IMR-90 (cell line): ENCODE results near the gene MICALL2. TPM values are rescaled to one million over a fixed set of nuclear protein-coding genes. Genes with fewer than 3 reads are reported as not detected.

Source experiments
- ATAC-seq: fragments of 200-7000 bp; cut with Tn5 transposase; 2 replicates; pipeline ENCODE4 v1.9.1; 2020; ENCODE audit warnings: low read depth, mild to moderate bottlenecking, moderate library complexity
- BruUV-seq: library from RNA; stranded (reverse); fragments of 400-500 nt; replicated peaks from 2 replicates; lab custom pipeline; 2021; lab: Mats Ljungman, UMichigan
- CTCF ChIA-PET: fragments of 300-600 bp; formaldehyde crosslinking; extraction: SDS; loops from one replicate; lab custom pipeline; 2021; ENCODE audit warnings: antibody characterized with exemption; lab: Yijun Ruan, JAX
- POLR2A ChIA-PET: fragments of 300-600 bp; sonication (Branson Sonifier 250); formaldehyde crosslinking; loops from one replicate; lab custom pipeline; 2022; ENCODE audit warnings: antibody characterized with exemption; ENCODE audit not compliant: unreplicated experiment; lab: Charles Lee
- DNase-seq: peaks from one replicate; pipeline ENCODE4 v3.0.0; 2013
- H2AFZ ChIP-seq: replicated peaks from 2 replicates; pipeline ENCODE3; 2013; ENCODE audit warnings: low read length, mild to moderate bottlenecking; ENCODE audit not compliant: poor library complexity
- H2AK5ac ChIP-seq: 2 replicates; pipeline ENCODE4 v1.6.1; 2013; ENCODE audit warnings: low read depth, low read length, inconsistent platforms
- H2AK9ac ChIP-seq: replicated peaks from 2 replicates; pipeline ENCODE3; 2013; ENCODE audit warnings: mild to moderate bottlenecking, low read depth, low read length, moderate library complexity; ENCODE audit not compliant: poor library complexity
- H2BK120ac ChIP-seq: 2 replicates; pipeline ENCODE4 v1.6.1; 2013; ENCODE audit warnings: low read depth, low read length, inconsistent platforms
- H2BK15ac ChIP-seq: 3 replicates; pipeline ENCODE4 v1.6.1; 2013; ENCODE audit warnings: low read depth, low read length, inconsistent platforms
- H2BK20ac ChIP-seq: 2 replicates; pipeline ENCODE4 v1.6.1; 2013; ENCODE audit warnings: low read depth, mild to moderate bottlenecking, inconsistent platforms, low read length, moderate library complexity
- H2BK5ac ChIP-seq: 2 replicates; pipeline ENCODE4 v1.6.1; 2013; ENCODE audit warnings: mild to moderate bottlenecking, low read depth, low read length, inconsistent platforms; ENCODE audit not compliant: poor library complexity, severe bottlenecking
- H3K14ac ChIP-seq: replicated peaks from 2 replicates; pipeline ENCODE4 v1.6.1; 2013; ENCODE audit warnings: low read depth, low read length, inconsistent platforms
- H3K18ac ChIP-seq: 2 replicates; pipeline ENCODE4 v1.6.1; 2013; ENCODE audit warnings: low read depth, low read length, control low read depth
- H3K23ac ChIP-seq: 2 replicates; pipeline ENCODE4 v1.6.1; 2013; ENCODE audit warnings: low read depth, low read length, inconsistent platforms
- H3K27ac ChIP-seq: 2 replicates; pipeline ENCODE4 v1.5.1; 2013; ENCODE audit warnings: mild to moderate bottlenecking, control low read depth, low read length; ENCODE audit not compliant: insufficient read depth
- H3K27me3 ChIP-seq: 2 replicates; pipeline ENCODE4 v1.6.1; 2013; ENCODE audit warnings: low read length; ENCODE audit not compliant: control insufficient read depth, insufficient read depth
- H3K36me3 ChIP-seq: 2 replicates; pipeline ENCODE4 v1.6.1; 2013; ENCODE audit warnings: low read length, mixed read lengths; ENCODE audit not compliant: control insufficient read depth, insufficient read depth
- H3K4ac ChIP-seq: 2 replicates; pipeline ENCODE4 v1.6.1; 2013; ENCODE audit warnings: low read depth, low read length, inconsistent platforms
- H3K4me1 ChIP-seq: 2 replicates; pipeline ENCODE4 v1.6.1; 2013; ENCODE audit warnings: low read length, mixed read lengths; ENCODE audit not compliant: control insufficient read depth, insufficient read depth
- H3K4me2 ChIP-seq: 2 replicates; pipeline ENCODE4 v1.6.1; 2013; ENCODE audit warnings: low read depth, mild to moderate bottlenecking, control low read depth, low read length, moderate library complexity
- H3K4me3 ChIP-seq: 2 replicates; pipeline ENCODE4 v1.5.1; 2013; ENCODE audit warnings: low read depth, mild to moderate bottlenecking, control low read depth, low read length, moderate library complexity; ENCODE audit not compliant: insufficient read depth
- H3K56ac ChIP-seq: 2 replicates; pipeline ENCODE4 v1.6.1; 2013; ENCODE audit warnings: low read length, inconsistent platforms; ENCODE audit not compliant: insufficient read depth; ENCODE audit errors: extremely low read depth
- H3K79me1 ChIP-seq, 2 experiments: 2 replicates each; pipeline ENCODE4 v1.6.1; 2013; ENCODE audit warnings: low read length in 2 of 2, inconsistent platforms in 1 of 2, low read depth in 1 of 2
- H3K9ac ChIP-seq: 2 replicates; pipeline ENCODE4 v1.6.1; 2013; ENCODE audit warnings: low read depth, low read length, control low read depth
- H3K9me1 ChIP-seq: 2 replicates; pipeline ENCODE4 v1.6.1; 2013; ENCODE audit warnings: low read length, inconsistent platforms; ENCODE audit not compliant: insufficient read depth
- H3K9me3 ChIP-seq: 2 replicates; pipeline ENCODE4 v1.6.1; 2013; ENCODE audit warnings: low read length; ENCODE audit not compliant: control insufficient read depth, insufficient read depth
- H4K20me1 ChIP-seq: 2 replicates; pipeline ENCODE4 v1.6.1; 2013; ENCODE audit warnings: low read length, inconsistent platforms; ENCODE audit not compliant: insufficient read depth
- H4K5ac ChIP-seq: 2 replicates; pipeline ENCODE4 v1.6.1; 2013; ENCODE audit warnings: mild to moderate bottlenecking, low read depth, low read length, control low read depth
- H4K8ac ChIP-seq, 2 experiments: 2 replicates each; pipeline ENCODE4 v1.6.1; 2013; ENCODE audit warnings: low read depth in 2 of 2, low read length in 2 of 2, control low read depth in 1 of 2, inconsistent platforms in 1 of 2
- H4K91ac ChIP-seq: 2 replicates; pipeline ENCODE4 v1.6.1; 2013; ENCODE audit warnings: low read depth, low read length, inconsistent platforms; ENCODE audit not compliant: insufficient read depth
- BHLHE40 ChIP-seq: fragments of 150-350 bp; IDR thresholded peaks from 2 replicates; pipeline ENCODE4 v1.6.1; 2016; ENCODE audit warnings: mild to moderate bottlenecking, low read depth, low read length
- CEBPB ChIP-seq: IDR thresholded peaks from 2 replicates; pipeline ENCODE4 v1.6.1; 2012; ENCODE audit warnings: low read depth, low read length, improper control_type of control experiment
- CHD1 ChIP-seq: IDR thresholded peaks from 2 replicates; pipeline ENCODE4 v1.6.1; 2012; ENCODE audit warnings: low read depth, low read length, improper control_type of control experiment
- CTCF ChIP-seq: conservative IDR thresholded peaks from 2 replicates; pipeline ENCODE4 v1.5.1; 2012; ENCODE audit warnings: mild to moderate bottlenecking, low read depth, low read length, improper control_type of control experiment
- ELK1 ChIP-seq: fragments of 150-350 bp; IDR thresholded peaks from 2 replicates; pipeline ENCODE4 v1.6.1; 2016; ENCODE audit warnings: low read depth, mild to moderate bottlenecking, low read length, moderate library complexity, borderline replicate concordance
- FOS ChIP-seq: fragments of 150-350 bp; IDR thresholded peaks from 2 replicates; pipeline ENCODE4 v1.6.1; 2016; ENCODE audit warnings: low read depth, low read length
- MAFK ChIP-seq: IDR thresholded peaks from 2 replicates; pipeline ENCODE4 v1.6.1; 2012; ENCODE audit warnings: low read depth, low read length, improper control_type of control experiment
- MAZ ChIP-seq: IDR thresholded peaks from 2 replicates; pipeline ENCODE4 v1.6.1; 2012; ENCODE audit warnings: low read depth, mild to moderate bottlenecking, low read length, improper control_type of control experiment, moderate library complexity, borderline replicate concordance
- MXI1 ChIP-seq: IDR thresholded peaks from 2 replicates; pipeline ENCODE4 v1.6.1; 2012; ENCODE audit warnings: low read depth, mild to moderate bottlenecking, low read length, moderate library complexity, borderline replicate concordance
- NFE2L2 ChIP-seq: fragments of 150-350 bp; IDR thresholded peaks from 2 replicates; pipeline ENCODE4 v1.6.1; 2016; ENCODE audit warnings: low read depth, mild to moderate bottlenecking, low read length
- POLR2A ChIP-seq: IDR thresholded peaks from 2 replicates; pipeline ENCODE4 v1.6.1; 2012; ENCODE audit warnings: mild to moderate bottlenecking, low read depth, low read length
- RAD21 ChIP-seq: IDR thresholded peaks from 2 replicates; pipeline ENCODE4 v1.6.1; 2012; ENCODE audit warnings: low read length, improper control_type of control experiment
- RCOR1 ChIP-seq: IDR thresholded peaks from 2 replicates; pipeline ENCODE4 v1.6.1; 2012; ENCODE audit warnings: mild to moderate bottlenecking, low read length, improper control_type of control experiment; ENCODE audit not compliant: insufficient replicate concordance
- RFX5 ChIP-seq: IDR thresholded peaks from 2 replicates; pipeline ENCODE4 v1.8.0; 2012; ENCODE audit warnings: low read depth, mild to moderate bottlenecking, low read length, moderate library complexity
- SMC3 ChIP-seq: fragments of 150-350 bp; IDR thresholded peaks from 2 replicates; pipeline ENCODE4 v1.6.1; 2016; ENCODE audit warnings: low read depth, mild to moderate bottlenecking, antibody characterized with exemption, low read length, moderate library complexity
- USF2 ChIP-seq: fragments of 150-350 bp; IDR thresholded peaks from 2 replicates; pipeline ENCODE4 v1.6.1; 2017; ENCODE audit warnings: mild to moderate bottlenecking, antibody characterized with exemption, low read length, low read depth
- WGBS, 2 experiments: methylation state at CpG; one replicate each; pipeline versions ENCODE4 v1.1.5 to v1.1.7; 2013; ENCODE audit warnings: missing lambda C conversion rate in 2 of 2; ENCODE audit not compliant: insufficient read length in 1 of 2; ENCODE audit errors: extremely low coverage in 2 of 2; 5-methylcytosine and 5-hydroxymethylcytosine counted together
- dilution Hi-C: fragments of 300-500 bp; cut with HindIII; formaldehyde crosslinking; loops from one replicate; pipeline ENCODE4 v1.14.3; 2018; ENCODE audit warnings: low sequenced_read_pairs; ENCODE audit not compliant: unreplicated experiment
- in situ Hi-C: fragments of 300-500 bp; cut with MboI; formaldehyde crosslinking; loops from 3 replicates; pipeline ENCODE4 v1.14.3; 2019; ENCODE audit warnings: low sequenced_read_pairs, inconsistent platforms, mixed read lengths
- intact Hi-C: fragments of 100-400 bp; cut with micrococcal nuclease; formaldehyde crosslinking; loops from 2 replicates; pipeline ENCODE4 v1.10.0; 2022
- polyA plus RNA-seq, 3 experiments: library from polyadenylated mRNA; depleted of rRNA; stranded (reverse); fragments of >200 nt; gene quantifications; 2 replicates each; pipeline ENCODE4 v1.2.3, GENCODE V29; 2012; ENCODE audit warnings: low replicate concordance in 1 of 3
- total RNA-seq: library from RNA; depleted of rRNA; stranded (reverse); fragments of >200 nt; gene quantifications from 2 replicates; pipeline ENCODE4 v1.2.3, GENCODE V29; 2012

Gene MICALL2
- total and polyA plus RNA-seq, 2 of the 4 experiments (the other 2 are of a cell fraction), result 6.6 to 34.1 TPM

GRCh38 chr7:1402110-1402790, 57.0 kb downstream of the MICALL2 start:
- DNase-seq (no peak), ATAC-seq (no peak)
- Histone ChIP-seq H4K91ac (no peak overlapping the region), H2AK9ac (peak overlapping the region; percentile 16), H2BK120ac (no peak overlapping the region), H3K9ac (no peak overlapping the region), H4K20me1 (no peaks in the 10 kb centered on the region), H3K56ac (no peak overlapping the region), H3K18ac (no peak overlapping the region), H3K27me3 (peaks cover 66% of the 10 kb centered on the region), H3K27ac (no peak overlapping the region), H4K8ac (no peak overlapping the region), H3K4me3 (no peak overlapping the region), H2BK15ac (no peak overlapping the region), H3K23ac (no peak overlapping the region; the same call in 1 of the 2 replicates), H3K14ac (no peak overlapping the region), H3K9me1 (no peaks in the 10 kb centered on the region), H2BK20ac (no peak overlapping the region), H2AK5ac (no peak overlapping the region), H2BK5ac (no peak overlapping the region), H3K36me3 (no peaks in the 10 kb centered on the region), H4K5ac (no peak overlapping the region), H3K4me1 (no peaks in the 10 kb centered on the region), H3K79me1 (no peaks in the 10 kb centered on the region), H3K4me2 (no peak overlapping the region), H2AFZ (no peak overlapping the region), H3K9me3 (peaks cover 13% of the 10 kb centered on the region), H3K4ac (no peak overlapping the region)
- POLR2A ChIA-PET, result no interaction called here
- dilution Hi-C loops, result no loop called here
- in situ Hi-C loops, result no loop called here
- WGBS, 2 experiments, result 96% methylated on average over 4 of the region's 12 CpGs; no CpG with 5 or more reads in 1 of the 2 experiments
- no peak for TF ChIP-seq MAZ
- TF ChIP-seq RAD21, result no peak
- TF ChIP-seq POLR2A, result no peak
- no peak for TF ChIP-seq RFX5
- TF ChIP-seq FOS, result no peak
- TF ChIP-seq RCOR1, result no peak
- TF ChIP-seq NFE2L2, result no peak
- no peak for TF ChIP-seq BHLHE40
- no peak for TF ChIP-seq SMC3
- TF ChIP-seq CHD1, result no peak
- TF ChIP-seq MXI1, result no peak
- TF ChIP-seq USF2, result no peak
- no peak for TF ChIP-seq CEBPB
- no peak for TF ChIP-seq CTCF
- TF ChIP-seq MAFK, result no peak
- TF ChIP-seq ELK1, result no peak
- BruUV-seq, result no TSS peak
- CTCF ChIA-PET, result interaction anchor here (1.2 kb wide), 1 partner anchor 7 kb away, joined by 3 read pairs; no protein-coding TSS in a partner anchor
- intact Hi-C loops, result no loop called here
